T47D (cell line): Measurements from ENCODE around the gene GALNT2.

Experiments
- DNase-seq, 2 experiments: peaks; one replicate each; pipeline versions ENCODE4 v3.0.0 to v3.0.0-alpha.2; 2011 to 2012; ENCODE audit warnings: low read depth in 1 of 2, low spot score in 1 of 2
- JUND ChIP-seq: IDR thresholded peaks from 2 replicates; pipeline ENCODE4 v1.6.1; 2012; ENCODE audit warnings: low read depth
- in situ Hi-C: cut with HindIII; loops from 2 replicates; pipeline ENCODE4 v1.10.0; 2016; ENCODE audit warnings: low sequenced_read_pairs, low pct_unique_long_range_greater_than_20kb

GALNT2 gene

GRCh38 chr1:230308039-230308438 lies 241.0 kb downstream of the GALNT2 start:
- no peak for TF ChIP-seq JUND
- in situ Hi-C loops = no loop called here
- peak in 1 of 2 experiments; percentile 78 for DNase-seq

GRCh38 chr1:230308821-230309220 lies 241.8 kb downstream of the GALNT2 start:
- in situ Hi-C loops = no loop called here
- no peak for DNase-seq

GRCh38 chr1:230309646-230310177 lies 242.7 kb downstream of the GALNT2 start:
- in situ Hi-C loops = no loop called here
- no peak for DNase-seq
- no peak for TF ChIP-seq JUND

More at GRCh38 chr1:230308821-230309220, 241.8 kb downstream of the GALNT2 start:
- TF ChIP-seq JUND = no peak

GRCh38 chr1:230310381-230311163 lies 243.5 kb downstream of the GALNT2 start:
- in situ Hi-C loops = no loop called here
- TF ChIP-seq JUND = no peak
- peak; percentile 89 to 94 for DNase-seq

GRCh38 chr1:230312676-230313075 lies 245.6 kb downstream of the GALNT2 start:
- no peak for TF ChIP-seq JUND
- no peak for DNase-seq
- in situ Hi-C loops = no loop called here

- DNase-seq = no peak
- in situ Hi-C loops = no loop called here
Observed at GRCh38 chr1:230313453-230314141, 246.6 kb downstream of the GALNT2 start.

GRCh38 chr1:230314142-230314470 lies 247.1 kb downstream of the GALNT2 start:
- in situ Hi-C loops = no loop called here
- TF ChIP-seq JUND = no peak
- DNase-seq = no peak

More at GRCh38 chr1:230313453-230314141, 246.6 kb downstream of the GALNT2 start:
- no peak for TF ChIP-seq JUND

- in situ Hi-C loops = no loop called here
- TF ChIP-seq JUND = no peak
Observed at GRCh38 chr1:230315099-230315498, 248.1 kb downstream of the GALNT2 start.

GRCh38 chr1:230316864-230317745 lies 250.1 kb downstream of the GALNT2 start:
- no peak for DNase-seq
- TF ChIP-seq JUND = no peak
- in situ Hi-C loops = no loop called here

More at GRCh38 chr1:230315099-230315498, 248.1 kb downstream of the GALNT2 start:
- DNase-seq = no peak

- TF ChIP-seq JUND = no peak
- in situ Hi-C loops = no loop called here
- no peak for DNase-seq
Observed at GRCh38 chr1:230317823-230318819, 251.1 kb downstream of the GALNT2 start.

- TF ChIP-seq JUND = no peak
- no peak for DNase-seq
- in situ Hi-C loops = no loop called here
Observed at GRCh38 chr1:230319014-230319747, 252.1 kb downstream of the GALNT2 start.
